Superior temporal gyrus (tissue), 1 donor: ENCODE data around the gene TRAF3IP3.

Experiments
- DNase-seq: peaks from one replicate; pipeline ENCODE4 v3.0.0-alpha.2; 2016; ENCODE audit errors: extremely low spot score

Gene TRAF3IP3

DNA sequence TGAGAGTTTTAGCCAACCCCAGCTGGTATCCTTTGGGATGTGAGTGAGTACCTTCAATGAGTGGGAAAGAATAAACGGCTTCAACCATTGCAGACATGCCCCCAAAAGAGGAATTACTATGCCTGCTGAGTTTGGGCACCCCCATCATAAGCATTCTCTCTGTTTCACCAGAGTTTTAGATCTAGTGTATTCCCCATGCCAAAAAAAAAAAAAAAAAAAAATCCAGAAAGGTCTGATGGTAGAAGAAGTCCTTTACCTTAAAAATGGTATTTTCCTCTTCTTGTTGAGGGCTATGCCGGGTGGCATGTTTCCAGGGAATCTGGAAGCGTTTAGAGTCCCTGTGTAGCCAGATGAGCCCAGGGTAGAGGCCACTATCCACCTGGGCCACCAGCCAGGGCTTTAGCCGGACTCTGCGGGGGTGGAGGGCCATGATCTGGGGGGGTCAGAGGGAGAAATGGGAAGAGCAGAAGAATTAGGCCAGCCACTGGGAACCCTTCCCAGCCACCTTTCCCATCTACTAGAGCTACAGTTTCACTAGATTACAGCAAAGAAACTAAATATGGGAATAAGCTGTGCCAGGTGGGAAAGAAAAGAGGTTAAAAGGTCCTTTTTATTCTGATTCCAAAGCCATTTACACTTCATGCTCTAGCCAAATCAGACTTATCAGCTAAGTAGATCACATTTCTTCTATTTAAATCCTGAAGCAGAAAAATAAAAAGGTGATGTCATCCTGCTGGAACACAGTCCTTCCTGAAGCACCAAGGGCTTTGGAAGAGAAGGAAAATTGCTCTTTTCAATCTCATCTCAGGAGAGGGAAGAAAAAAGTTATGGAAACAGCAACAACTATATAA lies 45.4 kb downstream of the TRAF3IP3 start:
- DNase-seq: no peak

DNA sequence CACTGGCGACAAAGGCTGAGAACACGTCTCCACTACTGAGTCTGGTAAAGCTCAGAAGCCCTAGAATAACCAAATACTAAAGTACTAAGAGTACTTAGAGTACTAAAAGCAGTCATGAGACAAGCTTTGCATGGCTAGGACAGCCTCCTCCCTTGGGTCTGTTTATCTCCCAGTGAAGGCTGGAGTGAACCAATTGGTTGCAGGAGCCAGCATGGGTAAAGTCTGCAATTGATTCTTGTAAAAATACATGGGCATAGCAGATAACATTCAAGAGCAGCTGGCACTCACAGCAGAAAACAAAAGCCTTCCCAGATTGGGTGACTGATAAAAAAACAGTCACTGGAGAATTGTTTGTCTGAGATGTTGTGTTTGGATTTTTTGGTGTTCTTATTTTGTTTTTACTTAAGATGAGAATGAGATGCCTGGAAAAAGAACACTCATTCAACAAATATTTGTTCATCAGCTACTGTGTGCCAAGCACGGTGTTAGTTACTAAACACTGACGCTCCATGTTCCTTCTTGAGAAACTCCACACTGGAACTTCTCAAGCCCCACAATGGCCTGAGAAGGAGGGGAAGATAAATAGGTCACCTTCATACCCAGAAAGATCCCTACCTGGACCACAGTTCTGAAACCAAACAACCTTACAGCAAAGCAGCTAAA lies 46.4 kb downstream of the TRAF3IP3 start:
- no peak for DNase-seq

DNA sequence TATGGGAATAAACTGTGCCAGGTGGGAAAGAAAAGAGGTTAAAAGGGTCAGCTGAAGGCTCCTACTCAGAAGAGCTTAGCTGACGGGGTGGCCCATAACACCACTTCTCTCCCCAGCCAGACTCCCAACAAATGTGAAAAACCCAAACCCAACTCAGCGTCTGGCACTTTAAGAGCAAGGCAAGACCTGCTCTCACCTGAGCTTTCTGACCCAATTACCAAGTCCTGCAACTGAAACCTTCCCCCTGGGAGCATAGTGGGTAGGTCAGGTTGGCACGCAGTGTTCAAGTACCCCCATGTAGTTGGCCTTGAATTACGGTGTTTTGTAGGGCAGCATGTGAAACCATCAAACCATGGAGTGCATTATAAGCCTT lies 46.9 kb downstream of the TRAF3IP3 start:
- DNase-seq: no peak

DNA sequence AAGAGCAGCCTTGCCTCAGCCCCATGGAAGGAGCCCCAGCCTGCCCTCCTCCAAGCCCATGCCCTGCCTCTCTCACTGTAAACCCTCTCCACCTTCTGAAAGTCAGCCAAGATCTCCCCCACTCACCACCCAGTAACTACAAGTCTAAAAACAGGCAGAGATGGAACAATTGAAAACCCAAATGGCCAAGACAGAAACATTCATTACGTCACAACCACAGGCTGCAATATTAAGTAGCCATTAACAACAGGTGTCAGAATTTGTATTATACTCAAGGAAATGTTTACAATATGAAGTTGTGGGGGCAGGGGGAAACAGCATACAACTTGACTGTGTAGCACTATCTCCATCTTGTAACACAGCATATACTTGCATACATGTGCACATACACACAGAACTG lies 47.7 kb downstream of the TRAF3IP3 start:
- no peak for DNase-seq

DNA sequence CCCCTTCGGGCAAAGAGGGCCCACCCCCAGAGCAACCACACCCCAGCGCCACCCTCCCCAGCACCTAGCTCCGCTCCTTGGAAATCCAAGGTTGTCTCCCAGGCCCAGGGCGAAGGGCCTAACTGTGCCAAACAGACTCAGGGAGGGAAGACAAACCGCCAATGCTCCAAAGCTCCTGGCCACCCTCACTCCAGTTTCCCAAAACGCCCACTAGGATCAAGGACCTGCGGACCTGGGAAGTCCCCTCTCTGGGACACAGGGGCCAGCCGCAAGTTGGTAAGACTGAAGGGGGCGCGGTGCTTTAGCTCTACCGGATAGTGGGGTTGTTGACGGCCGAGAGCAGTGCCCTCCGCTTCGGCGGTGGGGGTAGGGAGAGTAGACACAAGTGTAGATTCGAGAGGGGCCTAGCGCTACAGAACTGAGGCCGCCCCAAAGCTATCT lies 49.5 kb downstream of the TRAF3IP3 start:
- DNase-seq: no peak

DNA sequence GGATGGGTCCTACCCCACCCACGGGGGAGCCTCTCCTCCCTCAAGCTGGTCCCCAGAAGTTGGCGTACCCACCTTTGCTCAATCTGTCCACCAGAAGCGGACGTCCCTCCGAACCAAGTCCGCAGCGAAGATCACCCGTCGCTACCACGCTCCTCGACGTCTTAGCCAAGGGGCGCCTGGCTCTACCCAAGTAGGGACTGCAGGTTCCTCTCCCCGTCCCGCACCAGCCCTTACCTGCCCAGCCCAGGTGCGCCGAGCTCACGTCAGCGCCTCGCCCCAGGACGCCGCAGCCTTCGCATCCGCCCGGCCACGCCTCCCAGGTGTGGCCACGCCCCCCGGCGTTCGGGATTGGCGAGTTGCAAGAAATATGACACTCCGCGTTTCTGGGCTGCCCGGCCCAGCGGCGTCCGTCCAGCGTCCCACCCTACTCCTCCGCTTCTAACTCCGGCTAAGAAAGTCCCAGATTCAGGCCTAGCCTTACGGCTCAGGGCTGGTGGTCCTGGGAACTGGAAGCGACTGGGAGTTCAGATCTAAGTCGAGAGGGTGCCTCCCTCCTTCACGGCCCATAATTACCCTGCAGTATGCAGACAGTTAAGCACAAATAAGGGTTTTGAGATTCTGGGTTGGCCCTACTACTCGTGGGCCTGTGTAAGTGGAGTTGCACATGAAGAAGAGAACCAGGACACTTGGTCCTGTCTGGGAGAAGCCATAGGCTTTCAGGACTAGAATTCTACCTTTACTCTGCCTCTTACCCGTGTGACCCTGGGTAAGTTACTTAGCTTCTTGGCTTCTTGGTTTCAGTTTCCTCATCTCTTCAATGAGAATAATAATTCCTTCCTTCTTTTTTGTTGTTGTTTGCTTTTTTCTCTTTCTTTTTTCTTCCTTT lies 50.3 kb downstream of the TRAF3IP3 start, which contains the start of gene IRF6:
Gene IRF6 (minus strand): TSS at position 268 of the 886 bp plus-strand sequence. CDS start 4,729 bp downstream, outside the sequence.
- DNase-seq: no peak

DNA sequence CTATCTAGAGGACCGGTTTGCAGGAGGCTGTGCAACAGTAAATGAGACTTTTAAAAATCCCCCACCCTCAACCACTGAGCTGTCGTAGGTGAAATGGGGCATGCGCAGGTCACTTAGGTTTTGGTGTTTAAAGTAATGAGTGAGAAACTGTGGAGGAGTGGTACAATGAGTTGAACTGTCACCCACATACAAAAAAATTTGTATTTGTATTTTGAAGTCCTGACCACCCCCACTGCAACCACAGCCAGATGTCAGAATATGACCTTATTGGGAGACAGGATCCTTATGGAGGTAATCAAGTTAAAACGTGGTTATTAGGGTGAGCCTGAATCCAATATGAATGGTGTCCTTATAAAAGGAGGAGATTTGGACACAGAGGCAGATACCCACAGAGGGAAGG lies 51.7 kb downstream of the TRAF3IP3 start:
- no peak for DNase-seq

DNA sequence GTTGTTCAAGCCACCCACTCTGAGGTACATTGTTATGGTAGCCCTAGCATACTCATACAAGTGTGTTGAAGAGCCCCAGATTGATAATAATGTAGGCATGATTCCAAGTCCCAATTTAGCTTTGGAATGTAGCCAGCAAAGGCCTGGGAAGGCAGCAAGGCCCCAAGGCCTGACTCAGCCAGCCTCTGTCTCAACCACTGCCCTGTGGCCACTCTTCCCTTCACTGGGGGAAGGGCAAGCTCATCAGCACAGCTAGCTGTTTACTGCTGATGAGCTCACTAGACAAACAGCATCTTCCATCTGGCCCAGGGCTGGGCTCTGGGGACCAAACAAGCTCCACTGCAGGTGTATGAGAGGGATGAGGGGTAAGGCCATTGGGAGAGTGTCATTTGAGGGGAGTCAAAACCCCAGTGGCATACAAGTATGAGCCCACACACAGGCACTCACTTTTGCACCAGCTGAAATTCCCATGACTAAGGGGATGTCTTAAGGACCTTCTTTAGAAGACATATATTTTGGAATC lies 52.3 kb downstream of the TRAF3IP3 start:
- DNase-seq: no peak

DNA sequence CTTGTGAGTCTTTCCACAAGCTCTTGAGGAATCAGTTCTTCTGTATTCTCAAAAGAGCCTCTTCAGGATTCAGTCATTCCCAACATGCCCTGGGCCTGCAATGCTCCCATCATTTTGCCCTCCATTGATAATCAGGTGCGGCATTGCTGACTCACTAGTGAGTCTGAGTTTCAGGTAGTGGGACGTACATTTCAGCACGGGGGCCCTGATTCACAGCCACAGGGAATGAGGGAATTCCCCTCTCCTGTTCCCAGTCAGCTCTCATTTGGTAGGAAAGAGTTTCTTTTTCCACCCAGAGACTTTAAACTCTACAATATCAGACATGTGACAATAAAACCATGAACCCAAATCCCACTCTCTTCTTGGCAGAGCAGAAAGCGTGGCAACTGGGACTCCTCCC lies 53.8 kb downstream of the TRAF3IP3 start:
- no peak for DNase-seq

DNA sequence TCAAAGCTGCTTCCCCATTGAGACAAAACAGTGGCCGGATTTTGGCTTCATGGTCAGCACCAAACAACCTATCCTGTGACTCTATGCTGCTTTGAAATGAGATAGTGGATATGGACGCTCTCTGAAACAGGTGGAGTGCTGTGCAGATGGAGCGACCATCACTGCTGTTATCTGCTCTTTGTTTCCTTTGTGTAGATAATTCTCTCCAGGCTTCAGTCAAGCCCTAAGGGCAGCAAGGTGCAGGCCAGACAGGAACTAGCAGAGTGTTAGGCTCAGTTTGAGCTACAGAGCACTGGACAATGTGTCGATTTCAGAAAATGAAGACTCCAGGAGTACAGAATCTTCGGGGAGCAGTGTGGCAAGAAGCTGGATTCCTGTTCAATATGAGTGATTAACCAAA lies 54.9 kb downstream of the TRAF3IP3 start:
- DNase-seq: no peak

DNA sequence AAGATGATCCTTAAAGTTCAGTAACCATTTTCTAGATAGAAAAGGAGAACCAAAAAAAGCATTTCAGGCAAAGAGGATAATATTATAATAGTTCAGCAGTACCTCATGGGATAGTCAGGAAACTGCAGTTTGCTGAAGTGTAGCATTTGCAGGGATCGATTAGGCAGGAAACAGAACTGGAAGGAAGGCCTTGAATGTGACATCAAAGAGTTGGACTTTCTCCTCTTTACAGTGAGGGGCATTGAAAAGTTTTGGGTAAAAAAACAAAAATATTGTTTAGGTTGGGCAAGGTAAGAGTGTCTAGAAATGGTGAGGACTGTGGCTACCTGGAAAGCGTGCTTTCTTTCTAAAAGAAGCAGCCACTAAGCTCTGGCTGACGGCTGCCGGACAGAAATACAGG lies 58.0 kb downstream of the TRAF3IP3 start:
- DNase-seq: no peak

DNA sequence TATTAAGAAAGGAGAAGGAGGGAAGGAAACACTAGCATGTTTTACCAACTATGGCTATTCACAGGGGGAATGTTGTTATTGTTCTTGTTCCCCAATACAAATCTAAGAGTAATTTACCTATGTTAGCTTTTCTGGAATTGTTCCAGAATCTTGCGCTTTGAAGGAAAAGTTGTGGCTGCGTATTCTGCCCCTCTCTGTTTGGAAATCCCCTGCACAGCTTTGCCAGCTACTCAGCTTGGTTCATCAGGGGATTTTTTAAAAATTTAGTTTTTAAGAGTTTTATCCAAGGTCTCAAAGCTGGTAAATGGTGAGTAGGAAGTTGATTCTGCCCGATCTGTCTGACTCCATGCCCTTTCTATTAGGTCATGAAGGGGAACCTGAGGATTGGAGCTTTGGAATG lies 59.6 kb downstream of the TRAF3IP3 start:
- DNase-seq: no peak

DNA sequence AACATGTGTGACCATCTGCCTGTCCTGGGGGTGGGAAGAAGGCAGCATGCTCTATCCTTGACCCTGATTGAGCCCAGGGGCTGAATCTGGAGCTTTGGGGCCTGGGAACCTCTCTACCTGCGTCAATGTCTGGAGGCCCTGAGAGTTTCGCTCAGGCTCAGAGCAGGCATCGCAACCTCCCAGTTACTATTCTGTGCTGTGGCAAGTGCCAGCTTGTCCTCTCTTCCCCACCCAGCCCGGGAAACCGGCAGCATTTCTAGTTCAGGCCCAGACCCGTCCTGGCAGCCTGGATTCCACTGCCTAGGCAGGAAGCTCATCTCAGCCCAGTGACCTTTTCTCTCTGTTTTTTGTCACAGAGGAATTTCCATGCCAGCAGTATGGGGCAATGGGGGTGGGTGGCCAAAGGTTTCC lies 60.1 kb downstream of the TRAF3IP3 start:
- no peak for DNase-seq

DNA sequence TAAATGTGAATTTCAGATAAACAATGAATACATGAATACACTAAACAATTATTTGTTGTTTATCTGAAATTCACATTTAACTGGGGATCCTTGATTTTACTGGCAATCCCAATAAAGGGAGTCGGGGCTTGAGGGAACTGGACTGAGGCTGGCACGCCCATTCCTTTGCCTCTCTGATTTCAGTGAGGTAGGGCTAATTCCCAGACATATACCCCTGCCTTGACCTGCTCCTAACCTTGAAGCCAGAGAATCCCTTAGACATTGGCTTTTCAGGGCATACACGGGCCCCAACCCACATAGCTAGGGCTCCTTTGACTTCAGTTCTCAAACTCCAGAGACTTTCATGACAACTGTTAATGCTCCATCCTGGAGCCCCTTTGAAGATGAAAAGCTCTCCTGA lies 61.1 kb downstream of the TRAF3IP3 start:
- DNase-seq: no peak

DNA sequence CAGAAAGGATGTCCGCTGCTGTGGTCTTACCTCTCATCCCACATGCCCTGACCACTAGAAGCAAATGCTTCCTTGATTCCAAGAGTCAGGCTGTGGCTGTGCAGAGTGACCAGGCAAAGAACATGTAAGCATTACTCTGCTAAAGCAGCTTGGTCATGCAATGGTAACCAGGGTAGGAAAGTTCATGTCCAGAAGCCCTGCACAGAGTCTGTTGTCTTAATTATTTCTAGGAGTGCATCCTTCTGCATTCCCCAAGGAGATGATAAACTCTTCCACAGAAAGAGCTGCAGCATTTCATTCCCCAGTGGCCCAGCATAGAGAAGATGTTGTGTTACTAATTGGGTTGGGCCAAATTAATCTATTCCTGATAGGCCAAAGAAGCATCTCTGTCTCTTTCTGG lies 61.8 kb downstream of the TRAF3IP3 start:
- DNase-seq: no peak

DNA sequence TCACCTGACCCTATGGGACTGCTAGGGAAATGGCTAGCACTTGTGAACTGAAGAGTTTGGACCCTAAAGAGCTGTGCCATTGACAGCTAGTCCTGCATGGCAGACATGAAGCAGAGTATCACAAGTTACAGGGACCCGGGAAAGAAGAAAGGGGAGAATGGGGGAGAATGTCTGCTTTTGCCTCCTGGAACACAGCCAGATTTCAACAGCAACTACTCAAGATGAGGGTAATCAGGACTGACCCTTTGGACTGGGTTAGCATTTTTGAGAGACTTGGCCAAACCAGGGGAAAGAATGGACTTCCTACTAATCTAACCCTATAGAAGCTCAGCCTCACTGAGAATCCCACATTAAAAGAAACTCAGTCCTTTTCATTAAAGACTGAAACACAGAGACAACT lies 63.2 kb downstream of the TRAF3IP3 start:
- no peak for DNase-seq

DNA sequence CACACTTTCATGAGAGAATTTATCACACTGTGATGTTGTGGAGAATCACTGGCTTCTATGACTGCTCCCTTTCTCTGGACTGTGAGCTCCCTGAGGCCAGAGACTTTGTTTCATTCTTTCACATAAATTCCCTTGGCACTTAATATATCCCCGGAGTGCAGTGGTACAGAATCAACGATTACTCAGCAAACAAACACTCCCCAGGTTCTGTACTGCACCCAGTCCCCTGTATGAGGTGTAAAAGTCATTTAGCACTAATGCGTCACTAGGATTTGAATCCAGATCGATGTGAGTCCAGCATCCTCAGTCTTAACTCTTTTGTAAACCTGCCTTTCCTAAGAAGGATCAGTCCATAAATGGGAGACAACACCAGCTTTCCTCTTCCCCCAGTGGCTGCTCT lies 65.1 kb downstream of the TRAF3IP3 start:
- DNase-seq: no peak

DNA sequence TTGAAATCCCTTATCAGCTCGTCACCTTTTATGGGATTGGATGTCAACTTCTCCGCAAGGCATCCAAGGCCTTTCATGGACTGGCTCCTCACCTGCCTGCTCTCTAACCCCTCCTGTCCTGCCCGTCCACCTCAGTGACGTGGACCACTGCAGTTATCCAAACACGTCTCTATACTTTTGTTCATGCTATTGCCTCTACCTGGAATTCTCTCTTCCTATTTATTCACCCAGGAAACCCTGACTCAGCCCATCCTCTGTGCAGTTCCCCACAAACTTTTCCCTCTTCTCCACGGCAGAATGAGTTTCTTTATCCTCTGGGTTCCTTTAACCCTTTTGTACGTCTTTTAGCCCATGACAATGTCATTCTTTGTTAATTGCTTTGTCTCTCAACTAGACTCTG lies 66.9 kb downstream of the TRAF3IP3 start:
- no peak for DNase-seq

DNA sequence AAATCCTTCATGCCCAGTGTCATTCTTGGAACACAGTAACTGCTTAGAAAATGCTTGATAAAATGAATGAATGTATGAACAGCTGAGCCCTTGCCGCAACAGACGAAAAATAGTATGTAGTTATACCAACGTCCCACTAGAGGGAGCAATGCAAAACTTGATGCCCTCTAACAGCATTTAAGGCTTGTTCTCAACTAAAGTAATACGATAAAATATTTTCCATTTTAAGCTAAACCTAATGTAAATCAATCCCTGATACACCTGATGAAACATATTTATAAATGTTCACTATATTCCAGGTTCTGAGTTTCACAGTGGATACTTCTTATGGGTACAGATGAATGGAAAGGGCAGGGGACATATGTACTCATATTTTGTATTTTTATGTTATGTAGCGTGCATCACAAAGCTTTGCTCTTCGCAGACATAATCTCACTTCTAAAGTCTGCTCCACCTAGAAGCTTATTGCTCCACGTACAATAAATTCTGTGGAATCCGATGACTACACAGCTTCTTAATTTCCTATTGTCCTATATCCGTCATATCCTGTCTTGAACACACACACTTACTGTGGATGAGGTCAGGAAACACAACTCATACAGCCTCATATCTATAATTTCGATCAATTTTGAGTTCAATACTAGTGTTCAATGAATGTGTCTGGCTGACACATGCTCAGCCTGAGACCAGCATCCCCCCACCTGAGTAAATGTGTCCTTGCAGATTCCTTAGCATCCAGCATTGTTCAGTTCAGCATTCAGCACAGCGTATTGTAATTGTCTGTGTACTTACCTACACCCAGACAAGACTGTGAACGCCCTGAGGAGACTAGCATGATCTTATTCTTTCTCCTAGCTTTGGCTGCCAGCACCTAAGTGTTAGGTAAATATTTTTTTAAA lies 67.5 kb downstream of the TRAF3IP3 start:
- peak; percentile 86 for DNase-seq

DNA sequence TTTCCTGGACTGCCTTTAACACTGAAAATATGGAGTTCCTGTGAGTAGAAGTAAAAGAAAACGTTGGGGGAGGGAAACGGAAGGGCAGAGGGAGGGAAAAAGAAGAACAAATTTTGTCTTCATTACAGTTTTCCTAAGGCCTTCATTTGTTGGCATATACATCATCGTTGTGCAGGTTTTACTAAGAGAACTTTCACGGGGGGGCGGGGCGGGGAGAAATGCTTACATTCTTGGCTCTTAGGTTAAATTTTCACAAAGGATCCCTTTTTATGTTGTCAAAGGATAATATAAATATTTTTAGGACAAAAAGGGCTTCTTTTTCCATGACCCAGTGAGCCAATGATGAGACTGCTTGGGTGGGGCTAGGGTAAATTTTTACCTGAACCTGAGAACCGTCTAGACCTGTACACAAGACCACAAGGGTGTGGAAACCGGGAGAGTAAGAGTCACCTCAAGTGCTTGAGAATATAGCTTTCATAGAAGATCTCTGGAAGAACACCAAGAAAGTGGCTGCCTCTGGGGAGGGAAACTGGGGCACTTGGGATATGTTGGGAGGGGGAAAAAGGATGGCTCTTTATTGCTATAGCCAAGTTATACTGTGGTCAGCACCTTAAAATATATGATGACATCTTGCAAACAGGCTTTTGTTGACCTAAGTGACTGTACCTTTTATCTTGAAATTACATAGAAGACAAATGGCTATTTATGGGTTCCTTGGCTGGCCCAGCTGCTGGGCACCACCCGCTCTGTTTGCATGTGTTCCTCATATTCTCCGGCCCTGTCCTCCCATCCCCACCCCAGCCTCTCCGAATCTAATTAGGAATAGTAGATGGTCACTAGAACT lies 70.0 kb downstream of the TRAF3IP3 start:
- DNase-seq: no peak
